HFFc6 (cell line): ENCODE measurements around the gene COG5. TPM values are rescaled to one million over a fixed set of nuclear protein-coding genes. Genes with fewer than 3 reads are reported as not detected.
"Not testable (repeated sequence)": the region's sequence is repeated elsewhere in the genome, so short reads cannot be mapped to it uniquely, and the experiment has no call there.

Experiments used
- DNase-seq: peaks from one replicate; pipeline ENCODE4 v3.0.0-alpha.2; 2018
- H3K27ac Mint-ChIP-seq: 2 replicates; pipeline ENCODE4 v1.8.0; 2020; ENCODE audit warnings: mild to moderate bottlenecking, mixed read lengths
- H3K27me3 Mint-ChIP-seq: 2 replicates; pipeline ENCODE4 v1.8.0; 2021; ENCODE audit warnings: mild to moderate bottlenecking, moderate library complexity, mixed read lengths; ENCODE audit not compliant: insufficient read depth
- H3K36me3 Mint-ChIP-seq: 2 replicates; pipeline ENCODE4 v1.8.0; 2021; ENCODE audit warnings: low read depth, mixed read lengths
- H3K4me1 Mint-ChIP-seq: 2 replicates; pipeline ENCODE4 v1.8.0; 2020; ENCODE audit warnings: low read depth, mixed read lengths
- H3K4me3 Mint-ChIP-seq: 2 replicates; pipeline ENCODE4 v1.8.0; 2020; ENCODE audit warnings: mild to moderate bottlenecking, moderate library complexity, mixed read lengths
- H3K9me3 Mint-ChIP-seq: 2 replicates; pipeline ENCODE4 v1.8.0; 2020; ENCODE audit warnings: mild to moderate bottlenecking, mixed read lengths
- total RNA-seq, 6 experiments: library from RNA; stranded (reverse); fragmentation: NEBNext Ultra II Directional; extraction: Animal tissue kit (Norgen Biotek cat#: 25700); gene quantifications; 2 replicates in 1 of 6; 3 replicates in 5 of 6; pipeline ENCODE4 v1.2.3, GENCODE V29; 2021
- TF ChIP-seq, protein P1 (sequence below): fragments of 200-600 bp; sonication (generic); IDR thresholded peaks from 2 replicates; pipeline ENCODE4 v1.5.0; 2021; ENCODE audit warnings: antibody characterized with exemption, mild to moderate bottlenecking

Gene COG5
- total RNA-seq, 6 experiments from 2014 or later = 25.6 to 34.8 (median 31.6) TPM

DNA sequence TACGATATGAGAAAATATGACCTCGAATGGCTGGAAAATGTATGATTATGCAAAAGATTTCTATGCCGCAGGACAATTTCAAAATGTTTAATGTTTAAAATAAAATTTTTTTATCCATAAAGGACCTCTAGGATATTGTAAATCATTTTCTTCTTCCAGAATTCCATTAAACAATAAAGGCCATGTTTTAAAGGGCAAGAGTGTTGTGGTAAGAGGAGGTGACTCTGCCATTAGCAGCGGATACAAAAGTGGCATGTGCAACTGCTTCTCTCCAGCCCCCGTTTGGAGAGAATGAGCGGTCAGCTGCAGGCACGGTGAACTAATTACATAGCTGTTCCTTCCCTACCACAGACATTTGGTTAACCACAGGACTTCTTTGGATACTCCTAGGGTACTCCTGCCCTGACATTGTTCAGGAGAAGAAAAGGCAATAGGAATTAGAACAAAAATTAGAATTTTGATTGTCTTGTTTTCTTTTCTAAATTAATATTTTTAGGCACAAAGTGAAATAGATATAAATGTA lies 331.1 kb downstream of the COG5 start:
- H3K9me3 Mint-ChIP-seq = no peaks in the 10 kb centered on the region
- peaks cover 14% of the 10 kb centered on the region; the same call in 1 of the 2 replicates for H3K36me3 Mint-ChIP-seq
- peak; percentile 42 for DNase-seq
- peaks cover 66% of the 10 kb centered on the region for H3K4me1 Mint-ChIP-seq
- TF ChIP-seq, protein P1, sequence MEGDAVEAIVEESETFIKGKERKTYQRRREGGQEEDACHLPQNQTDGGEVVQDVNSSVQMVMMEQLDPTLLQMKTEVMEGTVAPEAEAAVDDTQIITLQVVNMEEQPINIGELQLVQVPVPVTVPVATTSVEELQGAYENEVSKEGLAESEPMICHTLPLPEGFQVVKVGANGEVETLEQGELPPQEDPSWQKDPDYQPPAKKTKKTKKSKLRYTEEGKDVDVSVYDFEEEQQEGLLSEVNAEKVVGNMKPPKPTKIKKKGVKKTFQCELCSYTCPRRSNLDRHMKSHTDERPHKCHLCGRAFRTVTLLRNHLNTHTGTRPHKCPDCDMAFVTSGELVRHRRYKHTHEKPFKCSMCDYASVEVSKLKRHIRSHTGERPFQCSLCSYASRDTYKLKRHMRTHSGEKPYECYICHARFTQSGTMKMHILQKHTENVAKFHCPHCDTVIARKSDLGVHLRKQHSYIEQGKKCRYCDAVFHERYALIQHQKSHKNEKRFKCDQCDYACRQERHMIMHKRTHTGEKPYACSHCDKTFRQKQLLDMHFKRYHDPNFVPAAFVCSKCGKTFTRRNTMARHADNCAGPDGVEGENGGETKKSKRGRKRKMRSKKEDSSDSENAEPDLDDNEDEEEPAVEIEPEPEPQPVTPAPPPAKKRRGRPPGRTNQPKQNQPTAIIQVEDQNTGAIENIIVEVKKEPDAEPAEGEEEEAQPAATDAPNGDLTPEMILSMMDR = no peak
- H3K27ac Mint-ChIP-seq = no peak overlapping the region
- peaks cover 3% of the 10 kb centered on the region; the same call in 1 of the 2 replicates for H3K27me3 Mint-ChIP-seq
- H3K4me3 Mint-ChIP-seq = no peak overlapping the region

DNA sequence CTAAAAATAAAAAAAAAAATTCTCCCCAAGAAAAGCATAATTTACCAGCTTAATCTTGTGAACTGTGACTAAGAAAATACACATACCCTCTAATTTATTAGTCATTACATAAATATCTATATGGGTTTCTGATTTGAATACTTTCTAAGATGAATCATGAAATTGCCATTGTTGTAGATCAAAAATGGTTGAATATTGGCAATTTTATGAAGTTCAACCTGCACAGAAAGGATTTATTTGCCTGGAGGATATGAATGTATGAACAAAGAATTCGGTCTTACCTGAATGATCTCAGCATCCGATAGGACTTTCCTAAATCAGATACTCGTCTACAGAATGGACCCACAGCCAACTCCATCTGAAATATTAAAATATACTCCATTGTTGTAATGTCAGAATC lies 333.4 kb downstream of the COG5 start:
- Mint-ChIP-seq H3K27ac (peak overlapping the region; percentile 54; the same call in 1 of the 2 replicates), H3K4me3 (peak overlapping the region; percentile 42; the same call in 1 of the 2 replicates), H3K27me3 (peaks cover 3% of the 10 kb centered on the region; the same call in 1 of the 2 replicates), H3K36me3 (peaks cover 14% of the 10 kb centered on the region; the same call in 1 of the 2 replicates), H3K4me1 (peaks cover 54% of the 10 kb centered on the region), H3K9me3 (no peaks in the 10 kb centered on the region)
- TF ChIP-seq, protein P1 = no peak
- DNase-seq = no peak

DNA sequence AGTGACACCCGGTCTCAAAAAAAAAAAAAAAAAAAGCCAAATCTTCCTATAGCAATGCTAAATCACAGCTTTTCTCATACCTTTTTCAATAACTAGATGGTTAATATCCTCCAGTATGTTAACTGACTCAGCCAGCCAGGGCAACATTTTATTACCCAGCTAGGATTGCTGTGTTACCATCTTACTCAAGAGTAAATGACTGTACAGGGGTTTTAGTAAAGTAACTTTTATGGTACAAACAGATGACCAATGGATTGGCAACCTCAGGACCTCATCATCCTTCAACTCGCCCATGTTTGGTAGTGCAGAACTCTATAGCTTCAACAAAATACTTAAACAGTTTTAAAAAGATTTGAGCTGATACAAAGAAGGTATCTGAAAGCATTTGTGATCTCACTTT lies 335.4 kb downstream of the COG5 start:
- Mint-ChIP-seq H3K4me3 (no peak overlapping the region), H3K4me1 (peaks cover 39% of the 10 kb centered on the region), H3K9me3 (no peaks in the 10 kb centered on the region), H3K36me3 (peaks cover 14% of the 10 kb centered on the region; the same call in 1 of the 2 replicates), H3K27ac (no peak overlapping the region), H3K27me3 (peaks cover 3% of the 10 kb centered on the region; the same call in 1 of the 2 replicates)
- DNase-seq = peak; percentile 18
- TF ChIP-seq, protein P1 = no peak

DNA sequence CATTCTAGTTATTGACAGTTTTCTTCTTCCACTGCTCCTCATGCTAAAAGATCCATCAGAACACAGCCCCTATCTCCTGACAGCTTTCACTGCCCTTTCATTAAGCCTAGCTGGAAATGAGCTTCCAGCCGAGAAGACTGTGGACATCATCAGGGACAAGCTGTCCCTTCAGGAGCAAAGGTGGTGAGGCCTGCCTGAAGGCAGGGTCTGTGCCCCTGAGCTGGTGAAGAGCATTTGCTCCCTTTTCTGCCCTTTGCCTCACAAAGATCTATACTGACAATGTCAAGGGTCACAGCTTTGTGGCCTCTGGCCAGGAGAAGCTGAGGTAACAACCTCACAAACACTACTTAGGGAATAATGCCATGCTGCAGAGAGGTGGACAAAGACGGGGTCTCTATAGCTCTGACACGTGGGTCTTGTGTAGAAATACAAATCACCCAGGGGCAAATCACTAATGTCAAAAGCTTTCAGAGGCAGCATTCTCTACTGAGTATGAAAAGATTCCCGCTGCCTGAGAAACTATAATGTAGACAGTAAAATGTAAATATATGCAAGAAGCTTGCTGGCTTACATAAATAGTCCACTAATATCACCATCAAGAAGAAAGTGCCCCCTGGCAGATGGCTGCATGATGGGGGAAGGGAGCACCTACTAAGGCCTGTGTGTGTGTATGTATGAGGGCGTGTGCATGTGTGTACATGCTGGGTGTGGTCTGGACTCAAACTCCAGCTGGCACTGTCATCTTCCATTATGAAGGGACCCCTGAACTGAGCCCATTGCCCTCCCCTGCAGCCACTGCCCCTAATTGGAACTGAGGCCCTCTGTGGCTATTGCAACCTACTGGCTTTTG lies 339.1 kb downstream of the COG5 start:
- Mint-ChIP-seq H3K9me3 (no peaks in the 10 kb centered on the region), H3K4me1 (peaks cover 22% of the 10 kb centered on the region), H3K27ac (no peak overlapping the region), H3K27me3 (peaks cover under 1% of the 10 kb centered on the region; the same call in 1 of the 2 replicates), H3K4me3 (no peak overlapping the region), H3K36me3 (peaks cover 12% of the 10 kb centered on the region; the same call in 1 of the 2 replicates)
- TF ChIP-seq, protein P1 = no peak
- no peak for DNase-seq

DNA sequence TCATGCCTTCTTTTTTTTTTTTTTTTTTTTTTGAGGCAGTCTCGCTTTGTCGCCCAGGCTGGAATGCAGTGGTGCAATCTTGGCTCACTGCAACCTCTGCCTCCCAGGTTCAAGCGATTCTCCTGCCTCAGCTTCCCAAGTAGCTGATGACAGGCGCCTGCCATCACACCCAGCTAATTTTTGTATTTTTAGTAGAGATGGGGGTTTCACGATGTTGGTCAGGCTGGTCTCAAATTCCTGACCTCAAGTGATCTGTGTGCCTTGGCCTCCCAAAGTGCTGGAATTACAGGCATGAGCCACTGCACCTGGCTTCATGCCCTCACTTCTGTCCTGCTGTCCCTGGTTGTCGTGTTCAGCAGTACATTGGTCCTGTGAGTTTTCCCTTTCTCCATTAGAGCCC lies 342.9 kb downstream of the COG5 start:
- H3K4me3 Mint-ChIP-seq, DNase-seq, H3K36me3 Mint-ChIP-seq, H3K27ac Mint-ChIP-seq, H3K27me3 Mint-ChIP-seq, H3K9me3 Mint-ChIP-seq: not testable (repeated sequence)
- peaks cover 11% of the 10 kb centered on the region; the same call in 1 of the 2 replicates for H3K4me1 Mint-ChIP-seq

DNA sequence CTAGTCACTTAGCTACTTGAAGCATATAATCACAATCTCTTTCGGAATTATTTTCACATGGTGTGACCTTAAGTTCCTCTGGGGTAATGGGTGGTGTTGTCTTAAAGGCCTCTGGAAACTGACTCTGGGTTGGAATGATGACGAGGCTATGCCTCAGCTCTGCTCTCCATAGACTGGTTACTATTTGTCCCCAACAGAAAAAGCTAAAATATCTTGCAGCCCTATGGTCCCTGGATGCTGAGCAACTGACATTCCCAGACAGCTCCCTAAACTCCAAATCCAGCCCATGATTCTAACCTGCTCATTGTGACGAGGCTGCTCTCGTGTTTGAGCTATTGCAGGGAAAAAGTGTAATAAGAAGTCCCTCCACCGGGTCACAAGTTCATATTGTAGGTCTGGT lies 343.4 kb downstream of the COG5 start:
- no peak overlapping the region for H3K27ac Mint-ChIP-seq
- H3K4me3 Mint-ChIP-seq = no peak overlapping the region
- no peaks in the 10 kb centered on the region for H3K9me3 Mint-ChIP-seq
- DNase-seq = no peak
- H3K27me3 Mint-ChIP-seq = no peaks in the 10 kb centered on the region
- no peaks in the 10 kb centered on the region for H3K36me3 Mint-ChIP-seq
- TF ChIP-seq, protein P1 = no peak
- peaks cover 11% of the 10 kb centered on the region; the same call in 1 of the 2 replicates for H3K4me1 Mint-ChIP-seq
